ENCODE results near the gene CTXND2.

Gene CTXND2

GRCh38 chr1:150960646-150961045 is 73.7 kb downstream of the CTXND2 start:
- DNase-seq (ENCODE audit: low read depth, low spot score), result no peak

GRCh38 chr1:150961756-150962155 is 74.8 kb downstream of the CTXND2 start:
- DNase-seq (ENCODE audit: low read depth, low spot score), result no peak
